Measurements from ENCODE around the gene TMED9. TPM values are rescaled to one million over a fixed set of nuclear protein-coding genes. Genes with fewer than 3 reads are reported as not detected.

TMED9 gene
- 10 to 100 TPM; 83.3 to 97.1 (median 95.8) TPM for total RNA-seq

DNA sequence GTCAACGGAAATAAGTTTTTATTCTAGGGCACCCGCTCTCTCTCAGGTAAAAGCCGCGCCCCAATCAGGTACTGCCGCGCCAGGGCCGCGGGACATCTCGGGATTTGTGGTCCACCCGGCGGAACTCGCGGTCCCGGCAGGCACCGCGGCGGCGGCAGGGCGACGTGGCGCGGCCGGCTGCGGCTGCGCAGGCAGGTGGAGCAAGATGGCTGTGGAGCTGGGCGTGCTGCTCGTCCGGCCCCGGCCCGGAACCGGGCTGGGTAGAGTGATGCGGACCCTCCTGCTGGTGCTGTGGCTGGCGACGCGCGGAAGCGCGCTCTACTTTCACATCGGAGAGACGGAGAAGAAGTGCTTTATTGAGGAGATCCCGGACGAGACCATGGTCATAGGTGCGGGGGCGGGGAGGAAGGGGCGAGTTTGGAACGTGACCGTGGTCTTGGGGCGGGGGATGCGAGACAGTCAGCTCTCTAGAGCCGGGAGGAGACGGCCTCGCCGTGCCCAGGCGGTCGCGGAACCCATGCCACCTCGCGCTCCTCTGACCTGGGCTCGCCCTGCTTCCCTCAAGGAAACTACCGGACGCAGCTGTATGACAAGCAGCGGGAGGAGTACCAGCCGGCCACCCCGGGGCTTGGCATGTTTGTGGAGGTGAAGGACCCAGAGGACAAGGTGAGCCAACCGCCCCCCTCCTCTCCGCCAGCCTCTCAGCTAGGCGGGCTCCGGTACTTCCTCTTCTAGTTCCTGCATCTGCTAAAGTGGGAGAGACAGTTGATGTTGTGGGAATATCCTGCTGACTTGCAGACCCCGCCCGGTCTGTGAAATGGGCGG, at the start of gene TMED9:
Gene TMED9, plus strand, starts transcription at position 194 of the 825 bp plus-strand sequence. Its CDS starts 12 bp downstream, at position 206.
- H3K9me3 ChIP-seq = no peaks in the 10 kb centered on the region
- TF ChIP-seq POLR2A (IDR thresholded peaks at IDR 0.05) (peak; percentile 75 to 84), CTCF (IDR thresholded peaks at IDR 0.05) (peak in 3 of 5 experiments; percentile 12 to 55 (median 29)), EP300 (IDR thresholded peaks at IDR 0.05) (peak in 1 of 2 donors; percentile 81)
- peak within 1 kb of the TSS; percentile 24 to 89 (median 83) for H3K27ac ChIP-seq
- peaks cover 0 to 40% (median 11%) of the 10 kb centered on the region in 3 donors for H3K36me3 ChIP-seq
- peak; percentile 54 to 64 for DNase-seq (ENCODE audit: low spot score in 2 of 2)
- H3K4me1 ChIP-seq = peaks cover 0 to 22% (median 11%) of the 10 kb centered on the region in 4 donors
- H3K4me3 ChIP-seq = peak within 1 kb of the TSS; percentile 72 to 92 (median 84)
- WGBS, 2 donors = 1% methylated on average over 66 to 71 of the region's 71 CpGs
- H3K27me3 ChIP-seq = peaks cover 0 to 13% of the 10 kb centered on the region in 2 donors

DNA sequence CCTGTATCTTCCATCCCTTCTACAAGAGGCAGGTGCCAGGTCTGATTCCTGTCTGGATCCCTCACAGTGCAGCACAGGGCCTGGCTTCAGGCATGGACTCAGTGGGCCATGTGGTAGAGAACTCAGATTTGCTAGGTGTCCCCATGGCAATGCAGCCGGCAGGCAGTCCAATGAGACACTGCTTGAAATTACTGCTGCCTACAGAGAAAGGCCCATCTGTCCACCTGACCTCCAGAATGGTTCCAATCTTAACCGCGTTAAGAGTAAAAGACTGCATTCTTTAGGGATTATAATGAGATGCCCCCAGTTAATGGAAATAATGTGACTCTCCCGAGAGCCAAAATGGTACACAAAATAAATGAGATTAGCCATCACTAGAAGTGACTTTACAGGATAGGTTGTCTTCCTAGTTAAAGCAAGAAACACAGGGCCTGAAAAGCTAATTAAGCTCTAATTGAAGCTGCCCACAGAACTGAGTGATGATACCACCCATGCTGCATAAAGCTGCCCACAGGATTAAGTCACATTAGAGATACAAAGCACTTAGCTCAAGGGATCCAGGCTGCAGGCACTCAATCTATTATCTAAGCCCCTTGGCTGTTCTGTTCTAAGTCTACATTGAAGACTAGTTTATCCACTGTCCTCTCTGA, 49.1 kb upstream of the TMED9 start:
- H3K27me3 ChIP-seq = no peaks in the 10 kb centered on the region
- H3K9me3 ChIP-seq = no peaks in the 10 kb centered on the region
- whole genome bisulfite sequencing, 2 donors = 78 to 81% methylated on average over 4 of the region's 4 CpGs
- peaks cover 0 to 75% (median 24%) of the 10 kb centered on the region in 4 donors for H3K4me1 ChIP-seq
- peaks cover 0 to 10% (median 6%) of the 10 kb centered on the region in 3 donors for H3K36me3 ChIP-seq
- H3K27ac ChIP-seq = peak overlapping the region in 1 of 4 donors; percentile 91
- no peak overlapping the region for H3K4me3 ChIP-seq
- TF ChIP-seq POLR2A (IDR thresholded peaks at IDR 0.05) (no peak), CTCF (IDR thresholded peaks at IDR 0.05) (no peak), EP300 (IDR thresholded peaks at IDR 0.05) (no peak)
- no peak for DNase-seq (ENCODE audit: low spot score in 2 of 2)

DNA sequence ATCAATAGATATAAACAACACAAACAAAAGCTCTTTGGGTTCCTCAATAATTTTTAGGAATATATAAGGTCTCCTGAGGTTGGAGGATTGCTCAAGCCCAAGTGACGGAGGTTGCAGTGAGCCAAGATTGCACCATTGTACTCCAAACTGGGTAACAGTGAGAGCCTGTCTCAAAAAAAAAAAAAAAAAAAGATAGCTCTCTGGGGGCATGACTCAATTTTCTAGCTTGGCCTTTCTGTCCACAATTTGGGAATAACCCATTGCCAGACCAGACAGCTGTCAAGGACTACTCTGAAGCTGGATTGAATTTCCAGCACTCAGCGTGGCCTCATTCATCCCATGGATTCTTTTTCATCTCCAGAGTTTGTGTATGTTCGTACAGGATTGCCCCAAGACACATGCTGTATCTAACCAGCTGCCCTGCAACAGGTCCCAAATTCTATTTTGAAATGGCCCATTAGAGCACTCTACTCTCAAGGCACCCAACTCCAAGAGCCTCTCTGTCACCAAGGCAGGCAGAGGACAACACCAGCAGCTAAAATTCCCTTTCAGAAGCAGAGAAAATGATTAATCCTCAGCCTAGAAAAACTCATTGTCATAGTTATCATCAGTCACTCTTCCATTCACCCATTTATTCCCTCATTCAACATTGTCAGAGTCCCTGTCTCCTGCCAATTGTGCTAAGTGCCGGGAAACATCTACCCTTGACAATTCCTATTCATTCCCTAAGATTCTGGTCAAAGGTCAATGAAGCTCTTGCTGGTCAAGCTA, 46.3 kb upstream of the TMED9 start:
- H3K27me3 ChIP-seq = no peaks in the 10 kb centered on the region
- H3K27ac ChIP-seq = peak overlapping the region in 3 of 4 donors; percentile 65 to 91 (median 77)
- WGBS, 2 donors = 26 to 37% methylated on average over 4 of the region's 4 CpGs
- TF ChIP-seq POLR2A (IDR thresholded peaks at IDR 0.05) (no peak), EP300 (IDR thresholded peaks at IDR 0.05) (peak; percentile 50 to 83)
- no peaks in the 10 kb centered on the region for H3K36me3 ChIP-seq
- peaks cover 0 to 66% (median 19%) of the 10 kb centered on the region in 4 donors for H3K4me1 ChIP-seq
- peak; percentile 70 to 87 for DNase-seq (ENCODE audit: low spot score in 2 of 2)
- no peak overlapping the region for H3K4me3 ChIP-seq
- no peaks in the 10 kb centered on the region for H3K9me3 ChIP-seq

- Histone ChIP-seq H3K36me3 (no peaks in the 10 kb centered on the region), H3K4me1 (peaks cover 0 to 70% (median 19%) of the 10 kb centered on the region in 4 donors), H3K9me3 (no peaks in the 10 kb centered on the region), H3K4me3 (no peak overlapping the region), H3K27me3 (no peaks in the 10 kb centered on the region), H3K27ac (peak overlapping the region; percentile 24 to 91 (median 71))
- DNase-seq (ENCODE audit: low spot score in 2 of 2) = peak in 1 of 2 donors; percentile 49
- WGBS, 2 donors = 29 to 40% methylated on average over 1 of the region's 1 CpG
- TF ChIP-seq EP300 (IDR thresholded peaks at IDR 0.05) (peak in 1 of 2 donors; percentile 75), CTCF (IDR thresholded peaks at IDR 0.05) (no peak)
These were observed 45.7 kb upstream of the TMED9 start for GRCh38 chr5:177546258-177546741.

GRCh38 chr5:177547736-177548135, 44.3 kb upstream of the TMED9 start:
- H3K27ac ChIP-seq = peak overlapping the region in 1 of 4 donors; percentile 65
- 81 to 84% methylated on average over 3 of the region's 3 CpGs for WGBS, 2 donors
- H3K27me3 ChIP-seq = no peaks in the 10 kb centered on the region
- no peaks in the 10 kb centered on the region for H3K9me3 ChIP-seq
- no peak overlapping the region for H3K4me3 ChIP-seq
- no peak for DNase-seq (ENCODE audit: low spot score in 2 of 2)
- H3K36me3 ChIP-seq = no peaks in the 10 kb centered on the region
- H3K4me1 ChIP-seq = peaks cover 0 to 78% (median 21%) of the 10 kb centered on the region in 4 donors
- TF ChIP-seq EP300 (IDR thresholded peaks at IDR 0.05) (no peak), CTCF (IDR thresholded peaks at IDR 0.05) (no peak), POLR2A (IDR thresholded peaks at IDR 0.05) (no peak)

Data from tibial nerve (tissue), 4 donors.